GM19023 (cell line): ENCODE measurements around the gene KCTD7.
"Not testable (repeated sequence)": the region's sequence is repeated elsewhere in the genome, so short reads cannot be mapped to it uniquely, and the experiment has no call there.

Source experiments
- ATAC-seq: cut with Tn5 transposase; IDR thresholded peaks from one replicate; pipeline ENCODE4 v1.9.1; 2021; ENCODE audit warnings: mild to moderate bottlenecking, moderate library complexity; ENCODE audit not compliant: unreplicated experiment

KCTD7 gene

DNA sequence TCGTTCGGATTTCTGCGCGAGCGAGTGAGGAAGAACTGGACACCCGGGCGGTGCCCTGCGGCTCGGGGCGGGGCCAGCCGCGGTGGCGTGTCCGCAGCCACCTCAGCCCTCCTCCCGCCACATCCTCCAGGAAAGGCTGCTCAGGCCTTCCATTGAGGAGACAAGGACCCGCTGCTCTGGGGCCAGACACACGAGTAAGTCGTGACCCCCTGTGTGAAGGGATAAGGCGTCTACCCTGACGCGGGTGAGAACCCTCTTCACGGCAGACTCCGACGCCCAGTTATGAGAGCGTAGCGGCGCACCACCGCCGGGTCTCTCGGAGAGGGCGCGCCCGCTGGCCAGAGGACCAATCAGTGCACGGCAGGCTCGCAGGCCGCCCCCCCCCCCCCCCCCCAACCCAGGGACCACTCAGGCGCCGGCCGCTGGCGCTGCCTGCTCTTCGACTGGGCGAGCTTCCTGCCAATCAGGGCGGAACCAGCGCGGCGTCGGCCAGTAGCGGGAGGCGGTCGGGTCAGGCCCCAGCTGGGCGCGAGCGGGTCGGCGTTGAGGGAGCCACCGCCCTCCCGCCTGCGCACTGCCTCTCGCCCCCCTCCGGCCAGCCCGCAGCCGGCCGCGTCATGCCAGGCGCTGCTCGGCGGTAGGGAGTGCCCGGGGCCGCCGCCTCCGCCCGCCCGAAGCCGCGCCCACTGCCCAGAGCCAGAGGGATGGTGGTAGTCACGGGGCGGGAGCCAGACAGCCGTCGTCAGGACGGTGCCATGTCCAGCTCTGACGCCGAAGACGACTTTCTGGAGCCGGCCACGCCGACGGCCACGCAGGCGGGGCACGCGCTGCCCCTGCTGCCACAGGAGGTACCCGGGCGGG, at the start of gene KCTD7:
Gene KCTD7 (plus strand): TSS at position 521 of the 861 bp plus-strand sequence. CDS start 184 bp downstream, at position 705.
- peak; percentile 93 for ATAC-seq

DNA sequence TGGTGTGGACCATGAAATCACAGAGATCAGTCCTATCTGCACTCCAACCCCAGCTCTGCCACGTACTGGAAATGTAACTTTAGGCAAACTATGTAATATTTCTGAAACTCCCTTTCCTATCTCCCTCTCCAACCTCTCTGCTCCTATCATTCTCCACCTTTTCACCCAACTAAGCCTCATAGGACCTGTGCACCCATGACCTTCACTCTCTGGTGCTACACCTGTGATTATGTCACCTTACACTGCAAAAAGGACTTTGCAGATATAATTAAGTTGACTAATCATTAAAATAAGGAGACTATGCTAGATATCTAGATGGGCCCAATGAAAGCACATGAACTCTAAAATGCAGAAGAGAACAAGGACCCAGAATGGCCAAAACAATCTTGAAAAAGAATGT, 48.3 kb upstream of the KCTD7 start:
- not testable (repeated sequence) for ATAC-seq

DNA sequence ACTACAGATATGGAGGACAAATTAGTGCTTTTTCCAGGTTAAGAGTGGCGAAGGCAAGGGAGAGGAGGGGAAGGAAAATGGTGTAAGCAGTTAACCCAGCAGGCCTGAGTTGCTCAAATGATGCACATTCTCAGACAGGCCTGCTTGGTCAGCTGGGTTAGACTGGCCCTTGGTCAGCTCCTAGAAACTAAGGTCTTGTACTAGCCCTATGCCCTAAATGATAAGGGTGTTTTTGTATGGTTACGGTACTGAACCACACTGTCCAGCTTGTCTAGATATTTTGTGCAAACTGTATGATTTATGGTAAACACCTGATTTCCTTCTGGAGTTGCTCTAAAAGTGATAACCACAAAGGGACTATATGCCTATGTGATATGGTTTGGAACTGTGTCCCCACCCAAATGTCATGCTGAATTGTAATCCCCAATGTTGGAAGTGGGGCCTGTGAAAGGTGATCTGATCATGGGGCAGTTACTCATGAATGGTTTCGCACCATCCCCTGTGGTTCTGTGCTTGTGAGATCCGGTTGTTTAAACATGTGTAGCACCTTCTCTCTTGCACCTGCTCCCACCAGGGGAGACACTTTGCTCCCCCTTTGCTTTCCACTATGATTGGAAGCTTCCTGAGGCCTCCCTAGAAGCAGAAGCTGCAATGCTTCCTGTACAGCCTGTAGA, 45.7 kb upstream of the KCTD7 start:
- not testable (repeated sequence) for ATAC-seq

DNA sequence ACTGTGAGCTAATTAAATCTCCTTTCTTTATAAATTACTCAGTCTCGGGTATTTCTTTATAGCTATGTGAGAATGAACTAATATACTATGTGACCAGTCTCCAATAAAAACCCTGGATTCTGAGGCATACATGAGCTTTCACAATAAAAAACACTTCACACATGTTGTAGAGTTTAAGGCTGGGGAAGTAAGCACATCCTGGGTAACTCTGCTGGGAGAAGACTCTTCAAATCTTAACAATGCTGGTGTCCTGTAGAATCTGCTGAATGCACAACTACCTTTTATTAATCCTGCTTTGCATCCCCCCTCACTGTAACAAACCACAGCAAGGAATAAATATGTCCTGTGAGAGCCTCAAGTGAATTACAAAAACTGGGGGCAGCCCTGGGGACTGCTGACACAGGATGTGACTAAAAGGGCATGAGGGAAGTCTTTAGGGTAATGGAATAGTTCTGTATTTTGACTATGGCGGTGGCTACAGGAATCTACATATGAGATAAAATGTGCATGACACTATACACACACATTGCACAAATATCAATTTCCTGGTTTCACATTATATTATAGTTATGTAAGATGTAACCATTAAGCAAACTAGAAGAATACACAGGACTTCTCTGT, 45.1 kb upstream of the KCTD7 start:
- ATAC-seq, result no peak

DNA sequence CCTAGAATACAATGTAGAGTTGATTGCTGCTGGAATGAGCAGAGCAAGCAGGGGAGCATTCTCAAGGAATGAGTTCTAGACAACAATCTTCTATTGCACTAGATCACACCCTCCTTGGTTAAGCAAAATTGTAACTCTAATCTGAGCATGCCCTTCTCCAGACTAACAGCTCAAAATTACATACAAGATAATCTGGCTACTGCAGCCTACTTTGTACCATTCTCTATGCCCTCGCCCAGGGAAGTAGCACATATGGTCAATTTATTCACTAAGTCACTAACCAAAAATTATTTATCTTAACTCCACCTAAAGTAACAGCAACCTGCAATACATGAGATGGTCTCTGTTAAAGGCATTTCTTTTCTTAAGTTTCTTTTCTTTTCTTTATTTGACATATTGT, 42.5 kb upstream of the KCTD7 start:
- ATAC-seq, result no peak

DNA sequence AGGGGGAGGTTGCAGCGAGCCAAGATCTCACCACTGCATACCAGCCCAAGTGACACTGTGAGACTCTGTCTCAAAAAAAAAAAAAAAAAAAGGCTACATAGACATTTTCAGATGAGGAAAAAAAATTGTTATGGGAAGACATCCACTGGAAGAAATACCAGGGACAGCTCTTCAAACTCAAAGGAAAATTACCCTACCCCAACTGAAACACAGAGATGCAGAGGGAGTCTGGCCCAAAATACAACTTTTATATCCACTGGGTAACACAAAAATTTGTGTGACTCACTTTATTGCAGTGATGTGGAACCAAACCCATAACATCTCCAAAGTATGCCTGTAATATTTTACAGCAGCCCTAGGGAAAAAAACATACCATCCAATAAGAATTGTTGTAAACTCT, 40.5 kb upstream of the KCTD7 start:
- not testable (repeated sequence) for ATAC-seq

DNA sequence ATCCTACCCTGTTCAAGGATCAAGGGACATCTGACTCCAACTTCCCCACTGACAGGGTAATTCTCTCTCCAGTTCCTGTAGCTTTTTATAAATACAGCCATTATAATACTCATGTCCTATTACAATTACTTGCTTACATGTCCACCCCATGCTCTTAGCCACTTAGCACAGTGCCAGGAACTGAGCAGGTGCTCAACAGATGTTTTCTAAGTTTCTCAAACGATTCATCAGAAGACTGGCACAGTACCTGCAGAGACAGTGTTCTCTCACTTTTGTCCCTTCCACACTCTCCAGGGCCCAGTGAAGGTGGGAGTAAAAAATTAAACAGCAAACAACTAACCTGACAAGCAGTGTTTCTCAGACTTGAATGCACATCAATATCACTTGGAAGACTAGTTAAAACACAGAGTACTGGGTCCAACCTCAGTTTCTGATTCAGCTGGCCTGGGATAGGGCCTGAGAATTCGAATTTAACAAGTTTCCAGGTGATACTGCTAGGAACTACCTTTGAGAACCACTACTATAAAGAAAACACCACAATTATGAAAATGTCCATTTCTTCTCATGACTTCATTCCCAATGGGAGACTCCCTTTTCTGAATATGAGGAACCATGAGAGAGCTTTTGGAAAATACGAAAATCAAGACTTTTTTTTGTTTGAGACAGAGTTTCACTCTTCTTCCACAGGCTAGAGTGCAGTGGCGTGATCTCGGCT, 39.7 kb upstream of the KCTD7 start:
- not testable (repeated sequence) for ATAC-seq

DNA sequence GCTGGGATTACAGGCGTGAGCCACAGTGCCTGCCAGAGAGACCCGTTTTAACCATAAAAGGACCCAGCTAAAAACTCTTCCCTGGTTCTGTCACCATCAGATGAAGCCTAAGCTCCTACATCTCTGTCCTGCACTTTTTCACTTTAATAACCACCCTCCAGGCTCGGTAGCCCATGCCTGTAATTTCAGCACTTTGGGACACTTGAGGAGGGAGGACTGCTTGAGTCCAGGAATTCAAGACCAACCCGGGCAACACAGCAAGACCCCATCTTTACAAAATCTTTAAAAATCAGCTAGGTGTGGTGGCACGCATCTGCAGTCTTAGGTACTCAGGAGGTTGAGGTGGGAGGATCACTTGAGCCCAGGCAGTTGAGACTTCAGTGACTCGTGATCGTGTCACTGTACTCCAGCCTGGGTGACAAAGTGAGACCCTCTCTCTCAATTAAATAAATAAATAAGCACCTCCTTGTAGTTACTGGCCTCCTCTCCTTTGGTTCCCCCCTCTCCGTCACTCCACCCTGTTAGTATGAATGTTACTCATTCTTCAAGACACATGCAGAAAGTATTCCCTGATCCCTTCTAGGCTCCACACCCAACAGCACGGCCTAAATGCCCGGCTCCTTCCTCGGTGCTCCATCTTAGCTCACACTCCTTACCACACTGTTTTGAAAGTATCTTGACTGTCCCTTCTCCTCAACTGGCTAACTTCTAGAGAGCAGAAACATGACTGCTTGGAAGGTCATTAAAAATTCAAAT, 38.2 kb upstream of the KCTD7 start:
- not testable (repeated sequence) for ATAC-seq

DNA sequence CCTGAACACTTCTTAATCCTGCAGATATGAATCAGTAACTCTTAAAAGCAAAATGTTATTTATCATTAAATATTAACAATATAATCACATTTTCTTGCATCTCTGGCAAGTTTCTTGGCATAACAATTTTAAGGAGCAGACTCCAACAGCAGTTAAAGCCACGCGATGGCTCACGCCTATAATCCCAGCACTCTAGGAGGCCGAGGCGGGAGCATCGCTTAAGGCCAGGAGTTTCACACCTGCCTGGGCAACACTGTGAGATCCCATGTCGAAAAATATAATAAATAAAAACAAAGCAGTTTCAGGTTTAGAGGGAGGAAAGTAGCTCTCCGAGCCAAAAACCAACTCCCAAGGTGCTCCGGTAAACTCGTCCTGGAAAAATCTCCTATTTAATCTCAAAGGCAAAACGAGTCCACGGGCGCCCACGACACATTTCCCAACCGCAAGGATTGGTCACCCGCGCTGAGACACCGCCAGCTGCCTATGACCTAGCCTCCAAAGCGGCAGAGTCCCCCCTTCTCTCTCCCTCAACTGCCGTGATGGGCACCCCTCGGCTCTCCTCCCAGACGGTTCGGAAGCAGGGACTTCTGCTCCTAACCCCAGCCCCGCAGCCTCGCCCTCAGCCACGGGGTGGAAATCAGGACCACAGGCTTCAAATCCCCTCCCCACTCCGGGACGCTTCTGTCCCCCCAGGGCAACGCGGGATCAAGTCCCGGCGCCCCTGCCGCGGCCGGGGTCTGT, 37.5 kb upstream of the KCTD7 start:
- ATAC-seq, result peak; percentile 14

DNA sequence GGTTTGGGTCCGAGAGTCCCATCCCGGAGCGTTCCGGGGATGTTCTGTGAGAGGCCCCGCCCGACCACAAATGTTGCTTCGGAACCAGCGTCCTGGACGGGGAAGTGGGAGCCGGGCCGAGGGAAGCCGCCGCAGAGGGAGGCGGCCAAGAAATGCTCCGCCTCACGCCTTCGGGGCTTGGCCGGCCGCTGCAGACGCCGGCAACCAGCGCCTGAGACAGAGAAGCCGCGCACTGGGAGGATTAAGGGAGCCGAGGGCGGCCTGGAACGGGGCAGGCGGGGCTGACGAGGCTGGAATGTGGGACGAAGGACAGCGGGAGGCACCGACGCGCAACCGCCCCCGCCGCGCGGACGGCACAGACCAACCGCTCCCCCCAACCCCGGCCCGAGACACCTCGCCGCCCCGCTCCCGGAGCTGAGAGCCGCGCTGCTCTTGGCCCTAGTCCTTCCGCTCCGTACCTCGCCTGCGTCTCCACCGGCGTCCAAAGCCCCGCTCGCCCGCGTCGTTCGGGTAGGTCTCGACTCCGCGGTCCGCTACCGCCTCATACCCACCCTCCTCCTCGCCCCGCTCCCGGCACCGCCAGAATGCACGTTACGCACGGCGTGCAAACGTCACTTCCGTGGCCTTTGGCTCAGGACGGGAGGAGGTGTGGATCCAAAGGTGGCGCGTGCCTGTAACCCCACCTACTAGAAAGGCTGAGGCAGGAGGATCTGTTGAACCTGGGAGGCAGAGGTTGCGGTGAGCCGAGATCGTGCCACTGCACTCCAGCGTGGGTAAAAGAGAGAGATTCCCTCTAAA, 36.7 kb upstream of the KCTD7 start:
- peak; percentile 98 for ATAC-seq

DNA sequence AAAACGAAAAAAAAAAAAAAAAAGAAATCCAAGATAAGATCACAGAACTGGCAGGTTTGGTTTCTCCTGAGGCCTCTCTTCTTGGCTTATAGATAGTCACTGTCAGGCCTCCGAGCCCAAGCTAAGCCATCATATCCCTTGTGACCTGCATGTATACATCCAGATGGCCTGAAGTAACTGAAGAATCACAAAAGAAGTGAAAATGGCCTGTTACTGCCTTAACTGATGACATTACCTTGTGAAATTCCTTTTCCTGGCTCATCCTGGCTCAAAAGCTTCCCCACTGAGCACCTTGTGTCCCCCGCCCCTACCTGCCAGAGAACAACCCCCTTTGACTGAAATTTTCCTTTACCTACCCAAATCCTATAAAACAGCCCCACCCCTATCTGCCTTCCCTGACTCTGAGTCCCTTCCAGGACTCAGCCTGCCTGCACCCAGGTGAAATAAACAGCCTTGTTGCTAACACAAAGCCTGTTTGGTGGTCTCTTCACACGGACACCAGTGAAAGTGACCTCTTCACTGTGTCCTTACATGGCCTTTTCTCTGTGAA, 36.0 kb upstream of the KCTD7 start:
- ATAC-seq, result peak; percentile 13

DNA sequence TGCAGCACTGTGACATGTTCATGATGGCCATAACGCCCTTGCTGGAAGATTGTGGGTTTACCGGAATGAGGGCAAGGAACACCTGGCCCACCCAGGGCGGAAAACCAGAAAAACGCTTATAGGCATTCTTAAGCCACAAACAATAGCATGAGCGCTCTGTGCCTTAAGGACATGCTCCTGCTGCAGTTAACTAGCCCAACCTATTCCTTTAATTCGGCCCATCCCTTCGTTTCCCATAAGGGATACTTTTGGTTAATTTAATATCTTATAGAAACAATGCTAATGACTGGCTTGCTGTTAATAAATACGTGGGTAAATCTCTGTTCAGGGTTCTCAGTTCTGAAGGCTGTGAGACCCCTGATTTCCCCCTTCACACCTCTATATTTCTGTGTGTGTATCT, 34.6 kb upstream of the KCTD7 start:
- ATAC-seq, result not testable (repeated sequence)

DNA sequence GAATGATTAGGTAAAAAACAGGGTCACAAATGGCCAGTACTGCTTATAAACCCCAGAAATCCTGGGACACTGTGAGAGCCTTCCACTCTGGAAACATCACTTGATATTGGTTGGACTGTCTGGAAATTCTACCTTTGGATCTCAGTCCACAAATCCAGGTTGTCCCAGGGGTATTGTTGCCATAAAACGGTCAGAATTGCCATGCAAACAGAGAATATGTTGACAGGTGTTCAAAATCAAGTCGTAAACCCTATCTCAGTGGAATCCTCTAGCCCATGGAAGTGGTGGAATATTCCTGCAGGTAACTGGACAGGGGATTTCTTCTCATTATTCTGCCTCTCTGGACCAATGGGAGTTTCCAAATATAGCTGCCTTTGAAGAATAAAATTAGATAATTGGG, 31.2 kb upstream of the KCTD7 start:
- ATAC-seq, result no peak

DNA sequence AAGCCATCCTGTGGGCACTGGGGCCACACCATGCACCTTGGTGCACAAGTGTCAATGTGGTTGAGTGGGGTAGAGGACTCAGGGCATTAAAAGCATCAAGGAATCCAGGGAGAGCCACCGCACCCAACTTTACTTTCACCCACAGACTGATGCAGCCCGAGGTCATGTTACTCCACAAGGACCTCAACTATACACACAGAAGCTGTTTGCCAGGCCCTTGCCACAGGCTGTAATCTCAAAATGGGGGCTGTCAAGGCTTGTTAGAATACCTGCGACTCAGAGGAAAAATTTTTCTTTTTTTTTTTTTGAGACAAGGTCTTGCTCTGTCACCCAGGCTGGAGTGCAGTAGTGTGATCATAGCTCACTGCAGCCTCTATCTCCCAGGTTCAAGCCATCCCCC, 26.5 kb upstream of the KCTD7 start:
- no peak for ATAC-seq

DNA sequence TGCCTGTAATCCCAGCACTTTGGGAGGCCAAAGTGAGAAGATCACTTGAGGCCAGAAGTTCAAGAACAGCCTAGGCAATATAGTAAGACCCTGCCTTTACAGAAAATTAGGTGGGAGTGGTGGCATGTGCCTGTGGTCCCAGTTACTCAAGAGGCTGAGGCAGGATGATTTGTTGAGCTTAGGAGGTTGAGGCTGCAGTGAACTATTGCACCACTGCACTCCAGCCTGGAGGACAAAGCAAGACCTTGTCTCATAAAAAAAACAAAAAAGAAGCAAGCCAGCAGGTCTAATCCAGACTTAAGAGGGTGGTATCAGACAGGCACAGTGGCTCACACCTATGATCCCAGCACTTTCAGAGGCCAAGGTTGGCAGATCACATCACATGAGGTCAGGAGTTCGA, 24.5 kb upstream of the KCTD7 start:
- no peak for ATAC-seq

DNA sequence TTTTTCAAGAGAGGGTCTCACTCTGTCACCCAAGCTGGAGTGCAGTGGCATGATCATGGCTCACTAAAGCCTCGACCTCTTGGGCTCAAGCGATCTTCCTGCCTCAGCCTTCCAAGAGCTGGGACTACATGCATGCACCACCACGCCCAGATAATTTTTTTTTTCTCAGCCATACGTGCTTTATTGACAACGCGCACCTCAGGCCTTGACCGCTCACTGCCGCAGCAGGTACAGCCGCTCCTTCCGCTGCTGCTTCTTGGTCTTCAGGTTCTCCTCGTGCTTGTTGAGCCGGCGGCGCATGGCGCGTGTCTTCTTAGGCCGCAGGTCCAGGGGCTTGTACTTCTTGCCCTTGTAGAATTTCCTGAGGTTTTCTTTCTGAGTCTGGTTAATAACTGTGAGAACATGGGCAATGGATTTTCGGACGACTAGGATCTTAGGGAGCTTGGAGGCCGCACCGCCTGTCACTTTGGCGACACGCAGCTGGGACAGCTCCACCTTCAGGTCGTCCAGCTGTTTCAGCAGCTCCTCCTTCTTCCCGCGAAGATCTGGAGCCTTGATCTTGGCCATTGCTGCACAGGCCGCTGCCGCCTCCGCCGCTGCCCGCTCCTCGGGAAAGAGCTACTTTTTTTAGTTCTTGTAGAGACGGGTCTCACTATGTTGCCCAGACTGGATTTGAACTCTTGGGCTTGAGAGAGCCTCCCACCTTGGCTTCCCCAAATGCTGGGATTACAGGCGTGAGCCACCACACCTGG, 22.0 kb upstream of the KCTD7 start:
- ATAC-seq, result not testable (repeated sequence)

DNA sequence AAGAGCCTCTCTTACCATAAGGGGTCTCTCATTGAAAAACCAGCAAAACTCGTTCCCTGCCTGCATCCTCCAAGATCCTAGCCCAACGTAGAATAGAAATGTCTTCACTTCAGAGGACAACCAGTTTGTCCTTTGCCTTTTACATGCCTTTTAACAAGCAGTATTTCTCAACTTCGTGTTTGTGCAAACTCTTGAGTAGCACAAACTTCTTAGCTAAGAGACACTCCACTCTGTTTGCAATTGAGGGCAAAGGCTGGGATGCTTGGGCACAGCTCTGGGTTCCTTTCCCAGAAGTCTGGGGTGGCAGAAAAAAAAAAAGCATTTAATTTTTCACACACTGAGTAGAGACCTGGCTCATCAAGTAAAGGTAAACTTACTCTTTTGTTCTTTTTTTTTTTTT, 19.5 kb upstream of the KCTD7 start:
- no peak for ATAC-seq

DNA sequence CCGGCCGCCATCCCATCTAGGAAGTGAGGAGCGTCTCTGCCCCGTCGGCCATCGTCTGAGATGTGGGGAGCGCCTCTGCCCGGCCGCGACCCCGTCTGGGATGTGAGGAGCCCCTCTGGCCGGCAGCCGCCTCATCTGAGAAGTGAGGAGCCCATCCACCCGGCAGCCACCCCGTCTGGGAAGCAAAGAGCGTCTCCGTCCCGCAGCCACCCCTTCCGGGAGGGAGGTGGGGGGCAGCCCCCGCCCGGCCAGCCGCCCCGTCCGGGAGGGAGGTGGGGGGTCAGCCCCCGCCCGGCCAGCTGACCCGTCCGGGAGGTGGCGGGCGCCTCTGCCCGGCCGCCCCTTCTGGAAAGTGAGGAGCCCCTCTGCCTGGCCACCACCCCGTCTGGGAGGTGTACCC, 14.1 kb upstream of the KCTD7 start:
- ATAC-seq, result not testable (repeated sequence)
